Ovary (tissue), 9 donors: Measurements from ENCODE around the gene MGAT5. TPM values are rescaled to one million over a fixed set of nuclear protein-coding genes. Genes with fewer than 3 reads are reported as not detected.

Source experiments
- DNase-seq, 5 donors: peaks; one replicate each; pipeline ENCODE4 v3.0.0-alpha.2; 2019 to 2020
- H3K27ac ChIP-seq, 2 donors: fragments of 200-600 bp; one replicate each; pipeline versions ENCODE4 v1.5.1 to v1.8.0; 2019 to 2022
- H3K27me3 ChIP-seq: fragments of 200-600 bp; one replicate; pipeline ENCODE4 v1.8.0; 2022
- H3K36me3 ChIP-seq: fragments of 200-600 bp; sonication (generic); one replicate; pipeline ENCODE4 v1.5.1; 2019
- H3K4me1 ChIP-seq: one replicate; pipeline ENCODE4 v1.8.1; 2013; ENCODE audit warnings: mild to moderate bottlenecking, moderate library complexity; ENCODE audit not compliant: insufficient read depth
- H3K4me3 ChIP-seq: fragments of 200-600 bp; sonication (generic); one replicate; pipeline ENCODE4 v1.5.1; 2017
- H3K9me3 ChIP-seq, 2 donors: fragments of 200-600 bp in 1 of 2; sonication (generic) in 1 of 2; one replicate each; pipeline versions ENCODE4 v1.5.1 to v1.8.1; 2013 to 2019; ENCODE audit warnings: mild to moderate bottlenecking in 1 of 2, moderate library complexity in 1 of 2
- EP300 ChIP-seq: sonication (generic); formaldehyde crosslinking; IDR thresholded peaks from one replicate; pipeline ENCODE4 v1.6.1; 2017; ENCODE audit warnings: antibody characterized with exemption
- POLR2A ChIP-seq: fragments of 450-650 bp; IDR thresholded peaks from one replicate; pipeline ENCODE4 v1.6.1; 2017; ENCODE audit warnings: antibody characterized with exemption, mild to moderate bottlenecking, moderate library complexity
- WGBS, 3 donors: extraction: QIAGEN DNeasy Blood & Tissue Kit in 1 of 3; methylation state at CpG; one replicate each; pipeline versions ENCODE4 v1.1.5 to v1.1.7; 2013 to 2017; 5-methylcytosine and 5-hydroxymethylcytosine counted together
- intact Hi-C, 4 donors: fragments of 100-400 bp; cut with DNase I; formaldehyde crosslinking; loops; one replicate each; pipeline versions ENCODE4 v1.11.0 to v1.15.1; 2022 to 2023
- polyA plus RNA-seq, 2 donors: library from polyadenylated mRNA; stranded (reverse); fragments of 200-250 nt in 1 of 2; fragments of 350-450 nt in 1 of 2; fragmentation: Illumina TruSeq in 1 of 2; extraction: RNeasy Lipid Tissue Mini Kit (QIAGEN cat#74804) in 1 of 2; gene quantifications; one replicate each; pipeline ENCODE4 v1.2.3, GENCODE V29; 2013 to 2014
- total RNA-seq, 7 donors: library from RNA; depleted of rRNA in 2 of 7; stranded (reverse); fragments of >200 nt in 2 of 7; fragmentation: NEBNext Ultra II Directional in 3 of 7; extraction: Animal tissue kit (Norgen Biotek cat#: 25700) in 3 of 7; gene quantifications; one replicate each; pipeline versions ENCODE4 v1.1.0 to v1.2.4, GENCODE V29; 2016 to 2023
- TF ChIP-seq, protein P1 (sequence below), 3 donors: fragments of 450-650 bp in 2 of 3; fragments of 200-600 bp in 1 of 3; IDR thresholded peaks; one replicate each; pipeline versions ENCODE4 v1.5.1 to v1.8.0; 2016 to 2022; ENCODE audit warnings: antibody characterized with exemption in 3 of 3, mild to moderate bottlenecking in 1 of 3
- donor health status: DM: no; HTN: no; CAD: no; lungs with moderate emphysema.
- donor health status: DM: no; HTN: no; CAD: no.
- donor health status: Bipolar disorder and iron deficiency.
- donor health status: DM: yes; HTN: yes; CAD: no.
- donor health status: DM: no; HTN: no; CAD: no.
- donor health status: DM: yes; HTN: yes; CAD: no.

Gene MGAT5
- total and polyA plus RNA-seq, 9 donors, result 11.3 to 61.2 (median 32.4) TPM

GRCh38 chr2:134333646-134334189, 79.8 kb downstream of the MGAT5 start:
- DNase-seq, result peak in 1 of 5 donors; percentile 34
- Histone ChIP-seq H3K9me3 (no peaks in the 10 kb centered on the region), H3K4me3 (no peak overlapping the region), H3K4me1 (no peaks in the 10 kb centered on the region), H3K36me3 (no peaks in the 10 kb centered on the region), H3K27me3 (no peaks in the 10 kb centered on the region), H3K27ac (no peak overlapping the region)
- intact Hi-C loops, result no loop called here
- 20 to 31% (median 26%) methylated on average over 3 of the region's 3 CpGs for WGBS, 3 donors
- TF ChIP-seq POLR2A (no peak), EP300 (no peak)
- TF ChIP-seq, protein P1, sequence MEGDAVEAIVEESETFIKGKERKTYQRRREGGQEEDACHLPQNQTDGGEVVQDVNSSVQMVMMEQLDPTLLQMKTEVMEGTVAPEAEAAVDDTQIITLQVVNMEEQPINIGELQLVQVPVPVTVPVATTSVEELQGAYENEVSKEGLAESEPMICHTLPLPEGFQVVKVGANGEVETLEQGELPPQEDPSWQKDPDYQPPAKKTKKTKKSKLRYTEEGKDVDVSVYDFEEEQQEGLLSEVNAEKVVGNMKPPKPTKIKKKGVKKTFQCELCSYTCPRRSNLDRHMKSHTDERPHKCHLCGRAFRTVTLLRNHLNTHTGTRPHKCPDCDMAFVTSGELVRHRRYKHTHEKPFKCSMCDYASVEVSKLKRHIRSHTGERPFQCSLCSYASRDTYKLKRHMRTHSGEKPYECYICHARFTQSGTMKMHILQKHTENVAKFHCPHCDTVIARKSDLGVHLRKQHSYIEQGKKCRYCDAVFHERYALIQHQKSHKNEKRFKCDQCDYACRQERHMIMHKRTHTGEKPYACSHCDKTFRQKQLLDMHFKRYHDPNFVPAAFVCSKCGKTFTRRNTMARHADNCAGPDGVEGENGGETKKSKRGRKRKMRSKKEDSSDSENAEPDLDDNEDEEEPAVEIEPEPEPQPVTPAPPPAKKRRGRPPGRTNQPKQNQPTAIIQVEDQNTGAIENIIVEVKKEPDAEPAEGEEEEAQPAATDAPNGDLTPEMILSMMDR (IDR thresholded peaks at IDR 0.05), result no peak

GRCh38 chr2:134334542-134335353, 80.9 kb downstream of the MGAT5 start:
- WGBS, 3 donors, result 44 to 55% (median 46%) methylated on average over 3 of the region's 3 CpGs
- TF ChIP-seq, protein P1 (IDR thresholded peaks at IDR 0.05), result no peak
- no peaks in the 10 kb centered on the region for H3K27me3 ChIP-seq
- no peaks in the 10 kb centered on the region for H3K36me3 ChIP-seq
- no peak overlapping the region for H3K27ac ChIP-seq
- no peak overlapping the region for H3K4me3 ChIP-seq
- H3K4me1 ChIP-seq, result no peaks in the 10 kb centered on the region
- H3K9me3 ChIP-seq, result no peaks in the 10 kb centered on the region
- intact Hi-C loops, result no loop called here
- DNase-seq, result no peak

DNA sequence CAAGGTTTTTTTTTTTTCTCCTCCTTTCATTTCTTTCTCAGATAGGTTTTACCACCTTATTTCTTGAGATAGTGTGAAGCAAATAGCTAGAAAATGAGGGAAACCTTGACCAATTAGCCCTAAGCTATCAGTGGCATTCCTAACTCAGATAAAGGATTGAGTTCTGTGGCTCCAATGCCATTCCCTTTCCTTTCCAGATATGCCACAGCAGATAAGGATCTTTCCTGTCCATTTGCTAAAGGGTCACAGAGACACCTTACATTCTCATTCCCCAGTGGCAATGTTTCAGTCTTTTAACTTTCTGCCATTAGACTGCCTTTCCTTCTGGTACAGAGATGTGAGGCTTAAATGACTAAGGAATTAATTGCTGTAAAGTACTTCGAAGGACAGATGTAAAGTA, 81.7 kb downstream of the MGAT5 start:
- Histone ChIP-seq H3K36me3 (no peaks in the 10 kb centered on the region), H3K27ac (no peak overlapping the region), H3K4me1 (no peaks in the 10 kb centered on the region), H3K27me3 (no peaks in the 10 kb centered on the region), H3K4me3 (no peak overlapping the region), H3K9me3 (no peaks in the 10 kb centered on the region)
- no peak for DNase-seq
- WGBS, 3 donors, result 44 to 53% (median 50%) methylated on average over 1 of the region's 1 CpG
- TF ChIP-seq POLR2A (no peak), EP300 (no peak)
- TF ChIP-seq, protein P1 (IDR thresholded peaks at IDR 0.05), result no peak
- intact Hi-C loops, result no loop called here

DNA sequence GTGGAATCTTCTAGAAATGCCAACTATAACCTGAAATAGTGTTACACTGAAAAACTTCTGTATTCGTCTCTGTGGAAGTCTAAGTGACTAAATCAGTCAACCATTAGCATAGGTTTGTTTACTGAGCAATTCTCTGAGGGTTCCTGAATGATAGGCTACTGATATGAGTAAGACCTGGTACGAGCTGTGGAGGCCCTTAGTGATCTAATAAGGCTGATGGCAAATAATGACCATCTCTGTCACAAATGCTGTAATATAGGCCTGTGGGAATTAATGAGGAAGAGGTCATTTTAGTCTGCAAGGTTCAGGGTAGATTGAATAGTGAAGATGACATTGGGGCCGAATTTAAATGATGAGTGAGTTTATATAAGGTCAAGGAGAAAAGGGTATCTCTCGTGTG, 82.5 kb downstream of the MGAT5 start:
- Histone ChIP-seq H3K4me3 (no peak overlapping the region), H3K4me1 (no peaks in the 10 kb centered on the region), H3K27me3 (no peaks in the 10 kb centered on the region), H3K36me3 (no peaks in the 10 kb centered on the region), H3K27ac (no peak overlapping the region), H3K9me3 (no peaks in the 10 kb centered on the region)
- intact Hi-C loops, result no loop called here
- TF ChIP-seq, protein P1 (IDR thresholded peaks at IDR 0.05), result no peak
- TF ChIP-seq EP300 (no peak), POLR2A (no peak)
- no peak for DNase-seq
- 64 to 69% (median 66%) methylated on average over 4 of the region's 4 CpGs for WGBS, 3 donors
